Breast epithelium (tissue), 4 donors: ENCODE data around the gene SUCLG1. TPM values are rescaled to one million over a fixed set of nuclear protein-coding genes. Genes with fewer than 3 reads are reported as not detected.

ENCODE experiments used
- DNase-seq, 2 donors: peaks; one replicate each; pipeline ENCODE4 v3.0.0-alpha.2; 2019; ENCODE audit warnings: low spot score in 2 of 2
- H3K27ac ChIP-seq, 2 donors: fragments of 200-600 bp; sonication (generic) in 1 of 2; one replicate each; pipeline ENCODE4 v1.5.1; 2016 to 2019; ENCODE audit warnings: mild to moderate bottlenecking in 1 of 2
- H3K27me3 ChIP-seq, 2 donors: fragments of 200-600 bp; sonication (generic) in 1 of 2; one replicate each; pipeline versions ENCODE4 v1.5.1 to v1.6.0; 2017 to 2019; ENCODE audit warnings: control low read depth in 1 of 2, mild to moderate bottlenecking in 1 of 2
- H3K36me3 ChIP-seq: fragments of 200-600 bp; one replicate; pipeline ENCODE4 v1.5.1; 2019
- H3K4me1 ChIP-seq, 2 donors: fragments of 200-600 bp; sonication (generic); one replicate each; pipeline ENCODE4 v1.5.1; 2016 to 2019; ENCODE audit warnings: control low read depth in 1 of 2
- H3K4me3 ChIP-seq, 3 donors: fragments of 200-600 bp; sonication (generic); 1 replicate in 2 of 3; 2 replicates in 1 of 3; pipeline ENCODE4 v1.5.1; 2016 to 2019; ENCODE audit warnings: mild to moderate bottlenecking in 3 of 3, moderate library complexity in 2 of 3
- H3K9me3 ChIP-seq, 2 donors: fragments of 200-600 bp; sonication (generic) in 1 of 2; one replicate each; pipeline ENCODE4 v1.5.1; 2016 to 2019; ENCODE audit warnings: control low read depth in 1 of 2
- CTCF ChIP-seq, 3 donors: fragments of 450-650 bp; IDR thresholded peaks; one replicate each; pipeline ENCODE4 v1.5.1; 2016 to 2017; ENCODE audit warnings: antibody characterized with exemption in 3 of 3, mild to moderate bottlenecking in 3 of 3, moderate library complexity in 3 of 3
- POLR2A ChIP-seq: fragments of 450-650 bp; IDR thresholded peaks from one replicate; pipeline ENCODE4 v1.6.1; 2016; ENCODE audit warnings: antibody characterized with exemption, mild to moderate bottlenecking, moderate library complexity
- POLR2AphosphoS5 ChIP-seq, 3 donors: sonication (generic); formaldehyde crosslinking; IDR thresholded peaks; one replicate each; pipeline ENCODE4 v1.6.1; 2017; ENCODE audit warnings: antibody characterized with exemption in 3 of 3
- intact Hi-C: fragments of 100-400 bp; cut with DNase I; formaldehyde crosslinking; loops from one replicate; pipeline ENCODE4 v1.15.1; 2023; ENCODE audit warnings: low total_unique reads
- total RNA-seq, 3 donors: library from RNA; depleted of rRNA; stranded (reverse); fragments of >200 nt; gene quantifications; one replicate each; pipeline ENCODE4 v1.1.0, GENCODE V29; 2016

SUCLG1 gene
- total RNA-seq = 100 to 1,000 TPM; 108 to 112 (median 110) TPM

- Histone ChIP-seq H3K27ac (peak within 1 kb of the TSS; percentile 87 to 89), H3K27me3 (no peaks in the 10 kb centered on the region), H3K9me3 (no peaks in the 10 kb centered on the region), H3K36me3 (no peaks in the 10 kb centered on the region), H3K4me1 (peaks cover 5% of the 10 kb centered on the region in 2 donors), H3K4me3 (peak within 1 kb of the TSS; percentile 68 to 99 (median 93))
- DNase-seq = peak; percentile 76 to 84
- intact Hi-C loops = no loop called here
- TF ChIP-seq POLR2AphosphoS5 (IDR thresholded peaks at IDR 0.05) = peak; percentile 63 to 75 (median 74)
- no peak for TF ChIP-seq POLR2A
These were observed at the start of gene SUCLG1 for GRCh38 chr2:84459018-84459943. Gene SUCLG1 (minus strand): TSS chr2:84459280. CDS start chr2:84459269, 11 bp downstream.

GRCh38 chr2:84498150-84498799 lies 39.2 kb upstream of the SUCLG1 start:
- H3K4me3 ChIP-seq = no peak overlapping the region
- H3K4me1 ChIP-seq = no peaks in the 10 kb centered on the region

GRCh38 chr2:84497285-84497684 lies 38.2 kb upstream of the SUCLG1 start:
- TF ChIP-seq POLR2A (no peak), CTCF (IDR thresholded peaks at IDR 0.05) (no peak), POLR2AphosphoS5 (IDR thresholded peaks at IDR 0.05) (no peak)
- H3K9me3 ChIP-seq = no peaks in the 10 kb centered on the region
- H3K27ac ChIP-seq = no peak overlapping the region
- no peaks in the 10 kb centered on the region for H3K4me1 ChIP-seq
- no peak overlapping the region for H3K4me3 ChIP-seq
- no peaks in the 10 kb centered on the region for H3K27me3 ChIP-seq
- intact Hi-C loops = no loop called here
- H3K36me3 ChIP-seq = no peaks in the 10 kb centered on the region
- no peak for DNase-seq

More at GRCh38 chr2:84498150-84498799, 39.2 kb upstream of the SUCLG1 start:
- no peaks in the 10 kb centered on the region for H3K27me3 ChIP-seq
- intact Hi-C loops = no loop called here
- no peaks in the 10 kb centered on the region for H3K9me3 ChIP-seq
- no peak overlapping the region for H3K27ac ChIP-seq
- no peak for DNase-seq
- TF ChIP-seq POLR2AphosphoS5 (IDR thresholded peaks at IDR 0.05) (no peak), POLR2A (no peak), CTCF (IDR thresholded peaks at IDR 0.05) (no peak)
- no peaks in the 10 kb centered on the region for H3K36me3 ChIP-seq

- no peaks in the 10 kb centered on the region for H3K9me3 ChIP-seq
- DNase-seq = no peak
- no peaks in the 10 kb centered on the region for H3K36me3 ChIP-seq
- intact Hi-C loops = no loop called here
- H3K27ac ChIP-seq = no peak overlapping the region
- no peak overlapping the region for H3K4me3 ChIP-seq
- H3K4me1 ChIP-seq = no peaks in the 10 kb centered on the region
- no peaks in the 10 kb centered on the region for H3K27me3 ChIP-seq
- TF ChIP-seq POLR2A (no peak), CTCF (IDR thresholded peaks at IDR 0.05) (no peak), POLR2AphosphoS5 (IDR thresholded peaks at IDR 0.05) (no peak)
These were observed 37.3 kb upstream of the SUCLG1 start for GRCh38 chr2:84496386-84496785.

GRCh38 chr2:84495539-84496146 lies 36.6 kb upstream of the SUCLG1 start:
- Histone ChIP-seq H3K27ac (no peak overlapping the region), H3K36me3 (no peaks in the 10 kb centered on the region), H3K4me1 (no peaks in the 10 kb centered on the region), H3K9me3 (no peaks in the 10 kb centered on the region), H3K4me3 (no peak overlapping the region), H3K27me3 (no peaks in the 10 kb centered on the region)
- DNase-seq = no peak
- TF ChIP-seq CTCF (IDR thresholded peaks at IDR 0.05) (peak; percentile 47 to 75 (median 61)), POLR2A (no peak)
- intact Hi-C loops = no loop called here
